T-helper 2 cell treated with Interferon-gamma antibody and Interleukin-4, amounts not matched to agents 5 μg/mL and 100 μg/mL, for 36 hours (primary cell): ENCODE measurements around the gene JAML.

Source experiments
- DNase-seq: peaks from one replicate; pipeline ENCODE4 v3.0.0; 2021; ENCODE audit warnings: low spot score
- H3K27ac Mint-ChIP-seq: one replicate; pipeline ENCODE4 v1.8.0; 2021; ENCODE audit warnings: mild to moderate bottlenecking, mixed read lengths
- H3K27me3 Mint-ChIP-seq: one replicate; pipeline ENCODE4 v1.8.0; 2021; ENCODE audit warnings: low read depth, mixed read lengths
- H3K36me3 Mint-ChIP-seq: one replicate; pipeline ENCODE4 v1.8.0; 2021; ENCODE audit warnings: low read depth, mixed read lengths
- H3K4me1 Mint-ChIP-seq: one replicate; pipeline ENCODE4 v1.8.0; 2021; ENCODE audit warnings: low read depth, mixed read lengths
- H3K4me3 Mint-ChIP-seq: one replicate; pipeline ENCODE4 v1.8.0; 2022; ENCODE audit warnings: mild to moderate bottlenecking, moderate library complexity, mixed read lengths
- H3K9me3 Mint-ChIP-seq: one replicate; pipeline ENCODE4 v1.8.0; 2021; ENCODE audit warnings: mixed read lengths

Gene JAML

GRCh38 chr11:118153976-118154375 is 70.8 kb downstream of the JAML start:
- Mint-ChIP-seq H3K27me3 (peaks cover 86% of the 10 kb centered on the region), H3K4me3 (peak overlapping the region; percentile 69), H3K9me3 (no peaks in the 10 kb centered on the region), H3K36me3 (no peaks in the 10 kb centered on the region), H3K4me1 (peaks cover 10% of the 10 kb centered on the region), H3K27ac (peak overlapping the region; percentile 1)
- no peak for DNase-seq

GRCh38 chr11:118153516-118153915 is 71.3 kb downstream of the JAML start:
- Mint-ChIP-seq H3K27me3 (peaks cover 86% of the 10 kb centered on the region), H3K36me3 (no peaks in the 10 kb centered on the region), H3K9me3 (no peaks in the 10 kb centered on the region)

GRCh38 chr11:118152552-118153471 is 72.0 kb downstream of the JAML start, which contains the start of gene SCN4B:
Gene SCN4B, minus strand, starts transcription at chr11:118152823. Its CDS starts 150 bp downstream, at chr11:118152673.
- Mint-ChIP-seq H3K36me3 (no peaks in the 10 kb centered on the region), H3K4me1 (peaks cover 10% of the 10 kb centered on the region), H3K9me3 (no peaks in the 10 kb centered on the region), H3K4me3 (peak within 1 kb of the TSS; percentile 69), H3K27me3 (peaks cover 86% of the 10 kb centered on the region), H3K27ac (no peak within 1 kb of the TSS)
- DNase-seq = peak; percentile 16

More at GRCh38 chr11:118153516-118153915, 71.3 kb downstream of the JAML start:
- no peak for DNase-seq
- H3K27ac Mint-ChIP-seq = no peak overlapping the region
- peaks cover 10% of the 10 kb centered on the region for H3K4me1 Mint-ChIP-seq
- peak overlapping the region; percentile 69 for H3K4me3 Mint-ChIP-seq

- no peaks in the 10 kb centered on the region for H3K9me3 Mint-ChIP-seq
- H3K27ac Mint-ChIP-seq = no peak overlapping the region
- peaks cover 9% of the 10 kb centered on the region for H3K4me1 Mint-ChIP-seq
- DNase-seq = no peak
- H3K4me3 Mint-ChIP-seq = peak overlapping the region; percentile 31
- peaks cover 81% of the 10 kb centered on the region for H3K27me3 Mint-ChIP-seq
- H3K36me3 Mint-ChIP-seq = no peaks in the 10 kb centered on the region
These were observed 72.7 kb downstream of the JAML start for GRCh38 chr11:118152020-118152551.

DNA sequence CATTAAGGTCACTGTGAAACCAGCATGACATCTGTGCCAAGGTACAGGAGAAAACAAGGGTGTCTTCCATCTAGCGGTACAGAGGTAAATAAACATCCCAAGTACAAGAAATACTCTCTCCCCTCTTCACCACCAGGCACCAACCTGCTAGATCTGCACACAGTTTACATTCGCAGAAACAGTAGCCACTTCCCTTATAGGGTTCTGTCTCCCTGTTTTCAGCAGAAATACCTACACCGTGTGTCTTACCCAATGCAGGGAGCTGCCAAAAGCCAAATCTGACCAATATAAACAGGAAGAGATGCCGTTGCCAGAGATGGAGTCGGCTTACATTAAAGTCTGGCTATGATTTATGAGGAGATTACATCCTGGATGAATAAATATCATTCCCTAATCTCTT is 73.4 kb downstream of the JAML start:
- Mint-ChIP-seq H3K36me3 (no peaks in the 10 kb centered on the region), H3K4me1 (peaks cover 6% of the 10 kb centered on the region), H3K27ac (no peak overlapping the region), H3K27me3 (peaks cover 77% of the 10 kb centered on the region), H3K4me3 (no peak overlapping the region), H3K9me3 (no peaks in the 10 kb centered on the region)
- DNase-seq = no peak

- no peaks in the 10 kb centered on the region for H3K36me3 Mint-ChIP-seq
- H3K4me3 Mint-ChIP-seq = no peak overlapping the region
- DNase-seq = no peak
- peaks cover 8% of the 10 kb centered on the region for H3K4me1 Mint-ChIP-seq
- H3K27me3 Mint-ChIP-seq = peaks cover 65% of the 10 kb centered on the region
- H3K9me3 Mint-ChIP-seq = no peaks in the 10 kb centered on the region
- H3K27ac Mint-ChIP-seq = no peak overlapping the region
These were observed 75.3 kb downstream of the JAML start for GRCh38 chr11:118149493-118149892.

- Mint-ChIP-seq H3K4me1 (peaks cover 7% of the 10 kb centered on the region), H3K27me3 (peaks cover 65% of the 10 kb centered on the region), H3K36me3 (no peaks in the 10 kb centered on the region), H3K9me3 (no peaks in the 10 kb centered on the region), H3K27ac (no peak overlapping the region), H3K4me3 (no peak overlapping the region)
- DNase-seq = no peak
These were observed 76.0 kb downstream of the JAML start for GRCh38 chr11:118148856-118149255.

- H3K36me3 Mint-ChIP-seq = no peaks in the 10 kb centered on the region
- H3K27ac Mint-ChIP-seq = no peak overlapping the region
- no peak for DNase-seq
- H3K9me3 Mint-ChIP-seq = no peaks in the 10 kb centered on the region
- H3K27me3 Mint-ChIP-seq = peaks cover 65% of the 10 kb centered on the region
- no peak overlapping the region for H3K4me3 Mint-ChIP-seq
- peaks cover 3% of the 10 kb centered on the region for H3K4me1 Mint-ChIP-seq
These were observed 76.6 kb downstream of the JAML start for GRCh38 chr11:118148240-118148639.

DNA sequence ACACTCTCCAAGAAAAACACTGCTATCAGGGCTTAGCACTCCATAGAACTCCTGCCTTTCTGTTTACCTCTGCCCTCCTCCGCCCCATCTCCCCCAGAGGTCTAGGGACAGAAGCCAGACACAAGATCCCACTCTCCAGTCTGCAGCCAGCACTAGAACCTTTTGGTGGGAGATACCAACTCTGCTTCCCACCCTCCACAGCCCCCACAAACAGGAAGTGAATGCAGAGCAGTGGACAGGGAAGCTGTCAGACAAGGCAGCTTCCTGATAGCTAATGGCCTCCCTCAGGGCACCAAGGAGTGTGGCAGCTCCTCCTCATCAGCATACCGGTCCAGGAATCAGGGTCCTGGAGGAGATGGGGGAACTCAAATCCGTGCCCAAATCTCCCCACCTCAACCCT is 77.3 kb downstream of the JAML start:
- H3K4me3 Mint-ChIP-seq = no peak overlapping the region
- H3K27me3 Mint-ChIP-seq = peaks cover 66% of the 10 kb centered on the region
- no peak overlapping the region for H3K27ac Mint-ChIP-seq
- peaks cover 7% of the 10 kb centered on the region for H3K4me1 Mint-ChIP-seq
- no peaks in the 10 kb centered on the region for H3K36me3 Mint-ChIP-seq
- H3K9me3 Mint-ChIP-seq = no peaks in the 10 kb centered on the region
- DNase-seq = no peak

DNA sequence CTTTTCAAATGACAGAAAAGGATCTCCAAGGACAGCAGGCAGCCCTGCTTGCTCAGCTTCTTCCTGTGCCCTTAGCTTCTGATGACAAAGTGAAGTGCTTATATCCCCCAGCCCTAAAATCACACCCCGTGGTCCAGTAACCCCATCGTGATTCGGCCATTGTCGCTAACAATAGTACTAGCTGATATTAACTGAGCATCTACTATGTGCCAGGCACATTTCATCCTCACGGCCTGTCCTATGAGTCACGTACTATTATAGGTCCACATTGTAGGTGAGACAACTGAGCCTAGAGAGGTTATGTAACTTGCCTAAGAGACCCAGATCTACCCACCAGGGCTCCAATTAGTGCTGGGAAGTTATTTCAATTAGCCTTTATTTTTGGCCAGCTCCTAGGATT is 78.3 kb downstream of the JAML start:
- Mint-ChIP-seq H3K4me1 (peaks cover 7% of the 10 kb centered on the region), H3K36me3 (no peaks in the 10 kb centered on the region), H3K4me3 (peak overlapping the region; percentile 81), H3K27me3 (peaks cover 66% of the 10 kb centered on the region), H3K27ac (no peak overlapping the region), H3K9me3 (no peaks in the 10 kb centered on the region)
- DNase-seq = no peak

GRCh38 chr11:118145285-118146227 is 79.3 kb downstream of the JAML start:
- Mint-ChIP-seq H3K4me1 (peaks cover 7% of the 10 kb centered on the region), H3K4me3 (peak overlapping the region; percentile 84), H3K36me3 (no peaks in the 10 kb centered on the region), H3K27ac (peak overlapping the region; percentile 61), H3K27me3 (peaks cover 60% of the 10 kb centered on the region), H3K9me3 (no peaks in the 10 kb centered on the region)
- peak; percentile 90 for DNase-seq

DNA sequence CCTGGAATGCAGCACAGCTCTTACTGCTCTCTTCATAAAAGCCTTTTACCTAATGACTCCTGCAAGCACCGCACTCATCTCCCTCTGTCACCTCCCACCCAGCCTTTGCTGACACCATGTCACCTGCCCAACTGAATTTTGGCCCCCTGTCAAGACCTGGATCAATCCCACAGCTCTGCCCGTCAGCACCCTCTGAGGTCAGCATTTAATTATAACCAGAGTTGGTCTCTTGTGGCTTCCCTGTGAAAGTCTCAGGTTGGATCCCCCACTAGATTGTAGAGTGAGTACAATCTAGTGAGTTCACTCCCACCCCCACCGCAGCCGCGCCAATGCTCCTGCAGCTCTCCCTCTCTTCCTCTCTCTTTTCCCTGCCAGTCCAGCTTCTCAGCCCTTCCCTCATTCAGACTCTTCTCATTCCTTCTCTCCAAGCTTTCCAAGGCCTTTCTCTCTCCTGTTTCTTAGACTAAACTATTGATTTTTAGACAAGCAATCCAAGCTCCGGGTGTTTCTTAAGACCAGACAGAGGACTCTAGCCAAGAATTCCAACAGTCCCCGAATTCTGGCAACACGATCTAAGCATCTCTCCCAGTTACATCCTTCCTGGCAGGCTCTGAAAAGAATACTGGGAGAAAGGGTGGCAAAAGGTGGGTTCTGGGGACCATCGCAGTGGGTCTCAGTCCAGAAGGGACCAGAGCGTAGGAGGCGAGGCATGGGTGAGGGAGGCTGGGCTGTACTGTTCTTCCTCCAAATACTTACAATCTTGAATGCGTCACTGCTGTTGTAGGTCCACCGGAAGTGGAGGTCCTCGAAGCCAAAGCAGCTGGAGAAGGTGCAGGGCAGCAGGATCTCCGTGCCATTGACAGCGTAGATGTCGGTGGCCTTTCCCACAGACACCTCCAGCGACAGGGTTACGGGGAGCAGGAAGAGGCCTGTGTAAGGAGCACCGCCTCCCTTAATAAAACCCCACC is 80.2 kb downstream of the JAML start:
- Mint-ChIP-seq H3K4me3 (peak overlapping the region; percentile 84), H3K27ac (no peak overlapping the region), H3K27me3 (peaks cover 55% of the 10 kb centered on the region), H3K9me3 (no peaks in the 10 kb centered on the region), H3K4me1 (peaks cover 7% of the 10 kb centered on the region), H3K36me3 (no peaks in the 10 kb centered on the region)
- DNase-seq = no peak
